Measurements from ENCODE around the gene B4GAT1. TPM values are rescaled to one million over a fixed set of nuclear protein-coding genes. Genes with fewer than 3 reads are reported as not detected.

B4GAT1 gene
- total RNA-seq, 1 donor from 2014 or later: 25.2 TPM

- no peak for FAIRE-seq
These were observed 11.7 kb downstream of the B4GAT1 start for GRCh38 chr11:66335531-66336233.

GRCh38 chr11:66334605-66335442, 12.6 kb downstream of the B4GAT1 start:
- H3K4me1 Mint-ChIP-seq (ENCODE audit: low read depth, unreplicated experiment): peaks cover 31% of the 10 kb centered on the region
- no peak for FAIRE-seq
- Histone ChIP-seq H3K79me2 (ENCODE audit: insufficient read depth, low read length) (peaks cover 27% of the 10 kb centered on the region), H3K9ac (ENCODE audit: low read length) (peak overlapping the region; percentile 95), H2AFZ (ENCODE audit: low read depth, low read length) (no peak overlapping the region), H3K9me3 (ENCODE audit: insufficient read depth, low read depth, low read length) (no peaks in the 10 kb centered on the region), H3K4me2 (ENCODE audit: low read length) (peak overlapping the region; percentile 99), H3K4me1 (ENCODE audit: insufficient read depth, low read length) (peaks cover 47% of the 10 kb centered on the region), H3K36me3 (ENCODE audit: insufficient read depth, low read length) (peaks cover 3% of the 10 kb centered on the region), H4K20me1 (ENCODE audit: insufficient read depth, low read length) (peaks cover 50% of the 10 kb centered on the region), H3K27me3 (ENCODE audit: insufficient read depth, low read length) (no peaks in the 10 kb centered on the region), H3K27ac (ENCODE audit: low read depth, low read length) (peak overlapping the region; percentile 96), H3K4me3 (ENCODE audit: insufficient read depth, low read depth, low read length) (peak overlapping the region; percentile 74)
- H3K36me3 Mint-ChIP-seq (ENCODE audit: low read depth, unreplicated experiment): peaks cover 9% of the 10 kb centered on the region
- DNase-seq (ENCODE audit: low read depth): no peak
- H3K9me3 Mint-ChIP-seq (ENCODE audit: unreplicated experiment): peaks cover 2% of the 10 kb centered on the region
- no peaks in the 10 kb centered on the region for H3K27me3 Mint-ChIP-seq (ENCODE audit: low read depth, unreplicated experiment)
- TF ChIP-seq EZH2 (IDR thresholded peaks at IDR 0.05; ENCODE audit: insufficient read depth, low read length) (no peak), CTCF (IDR thresholded peaks at IDR 0.05; ENCODE audit: insufficient read depth, low read depth, low read length) (no peak)
- no peak overlapping the region for H3K27ac Mint-ChIP-seq (ENCODE audit: unreplicated experiment)
- H3K4me3 Mint-ChIP-seq (ENCODE audit: unreplicated experiment): peak overlapping the region; percentile 76

More at GRCh38 chr11:66335531-66336233, 11.7 kb downstream of the B4GAT1 start:
- TF ChIP-seq EZH2 (IDR thresholded peaks at IDR 0.05; ENCODE audit: insufficient read depth, low read length) (no peak), CTCF (IDR thresholded peaks at IDR 0.05; ENCODE audit: insufficient read depth, low read depth, low read length) (no peak)
- no peaks in the 10 kb centered on the region for H3K9me3 Mint-ChIP-seq (ENCODE audit: unreplicated experiment)
- peaks cover 11% of the 10 kb centered on the region for H3K36me3 Mint-ChIP-seq (ENCODE audit: low read depth, unreplicated experiment)
- H3K27ac ChIP-seq (ENCODE audit: low read depth, low read length): peak overlapping the region; percentile 96
- peaks cover 47% of the 10 kb centered on the region for H3K4me1 ChIP-seq (ENCODE audit: insufficient read depth, low read length)
- H3K79me2 ChIP-seq (ENCODE audit: insufficient read depth, low read length): peaks cover 27% of the 10 kb centered on the region
- H3K4me2 ChIP-seq (ENCODE audit: low read length): peak overlapping the region; percentile 99
- H3K9me3 ChIP-seq (ENCODE audit: insufficient read depth, low read depth, low read length): no peaks in the 10 kb centered on the region
- H2AFZ ChIP-seq (ENCODE audit: low read depth, low read length): no peak overlapping the region
- peaks cover 48% of the 10 kb centered on the region for H4K20me1 ChIP-seq (ENCODE audit: insufficient read depth, low read length)
- peak overlapping the region; percentile 74 for H3K4me3 ChIP-seq (ENCODE audit: insufficient read depth, low read depth, low read length)
- H3K4me1 Mint-ChIP-seq (ENCODE audit: low read depth, unreplicated experiment): peaks cover 31% of the 10 kb centered on the region
- H3K27me3 ChIP-seq (ENCODE audit: insufficient read depth, low read length): no peaks in the 10 kb centered on the region
- peak; percentile 66 for DNase-seq (ENCODE audit: low read depth)
- peaks cover 3% of the 10 kb centered on the region for H3K36me3 ChIP-seq (ENCODE audit: insufficient read depth, low read length)
- peak overlapping the region; percentile 88 for H3K4me3 Mint-ChIP-seq (ENCODE audit: unreplicated experiment)
- H3K27ac Mint-ChIP-seq (ENCODE audit: unreplicated experiment): peak overlapping the region; percentile 99
- no peaks in the 10 kb centered on the region for H3K27me3 Mint-ChIP-seq (ENCODE audit: low read depth, unreplicated experiment)
- peak overlapping the region; percentile 95 for H3K9ac ChIP-seq (ENCODE audit: low read length)

Measured in astrocyte (in vitro differentiated cells and primary cell).